Measurements from ENCODE around the gene LRRC56.
A peak's percentile ranks its signal among the peaks of the same experiment; 100 is the strongest.

LRRC56 gene

DNA sequence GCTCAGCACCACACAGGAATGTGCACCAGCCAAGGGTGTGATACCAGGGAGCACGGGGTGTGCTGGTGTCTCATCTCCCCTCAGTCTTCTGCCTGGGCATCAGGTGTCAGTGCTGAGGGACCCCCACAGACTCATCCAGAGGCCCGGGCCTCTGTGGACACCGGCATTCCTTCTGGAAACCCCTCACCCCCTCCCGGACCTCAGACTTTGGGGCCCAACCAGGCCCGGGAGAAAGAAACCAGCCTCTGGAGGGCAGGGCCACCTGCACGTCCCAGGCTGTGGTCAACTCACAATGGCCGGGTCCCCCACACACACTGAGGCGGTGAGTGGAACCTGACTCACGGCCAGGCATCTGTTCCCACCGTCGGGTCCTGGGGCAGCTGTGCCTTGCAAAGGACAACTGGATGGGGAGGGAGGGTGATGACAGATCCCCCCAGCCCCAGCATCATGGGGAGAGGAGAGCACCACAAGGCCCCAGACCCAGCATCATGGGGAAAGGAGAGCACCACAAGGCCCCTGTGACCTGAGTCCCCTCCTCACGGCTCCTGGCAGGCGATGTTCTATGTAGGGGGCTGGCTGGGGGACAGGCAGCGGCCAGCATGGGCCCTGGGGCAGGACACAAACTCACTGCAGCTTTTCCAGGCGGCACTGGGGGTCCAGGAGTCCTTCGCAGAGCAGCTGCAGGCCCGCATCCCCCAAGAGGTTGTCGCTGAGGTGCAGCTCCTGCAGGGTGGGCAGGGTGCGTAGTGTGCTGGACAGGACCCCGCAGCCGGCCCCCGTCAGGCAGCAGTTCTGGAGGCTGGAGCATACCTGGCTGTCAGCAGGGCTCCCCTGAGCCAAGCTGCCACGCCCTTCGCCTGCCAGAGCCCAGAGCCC is 37.9 kb upstream of the LRRC56 start:
- intact Hi-C loops (cut with DNase I): no loop called here
- DNase-seq: peak in 1 of 10 donors; percentile 64

DNA sequence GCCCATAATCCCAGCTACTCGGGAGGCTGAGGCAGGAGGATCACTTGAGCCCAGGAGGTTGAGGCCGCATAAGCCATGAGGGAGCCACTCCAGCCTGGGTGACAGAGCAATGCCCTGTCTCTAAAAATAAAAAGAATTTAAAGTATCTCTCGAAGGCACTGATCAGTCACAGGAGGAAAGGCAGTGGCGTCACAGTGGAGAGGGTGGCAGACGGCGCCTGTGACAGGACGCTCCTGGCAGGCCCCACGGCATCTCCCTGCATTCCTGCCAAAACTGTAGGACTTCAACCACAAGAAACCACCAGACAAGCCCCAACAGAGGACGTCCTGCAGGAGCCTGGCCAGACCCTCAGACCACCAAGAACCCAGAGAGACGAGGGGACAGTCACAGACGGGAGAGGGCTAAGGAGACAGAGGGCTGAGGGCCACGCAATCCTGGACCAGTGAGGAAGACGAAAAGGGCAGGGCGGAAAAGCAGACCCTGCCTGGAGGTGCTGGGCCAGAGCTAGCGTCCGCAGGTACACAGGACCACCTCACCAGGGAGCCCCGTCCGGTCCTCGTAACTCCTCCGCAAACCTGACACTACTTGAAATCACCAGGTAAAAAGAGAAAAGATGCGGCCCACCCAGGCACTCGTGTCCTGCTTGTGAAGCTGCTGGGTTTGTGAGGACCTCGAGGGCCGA is 36.2 kb upstream of the LRRC56 start:
- peak in 1 of 10 donors; percentile 54 for DNase-seq
- intact Hi-C loops (cut with DNase I): no loop called here

DNA sequence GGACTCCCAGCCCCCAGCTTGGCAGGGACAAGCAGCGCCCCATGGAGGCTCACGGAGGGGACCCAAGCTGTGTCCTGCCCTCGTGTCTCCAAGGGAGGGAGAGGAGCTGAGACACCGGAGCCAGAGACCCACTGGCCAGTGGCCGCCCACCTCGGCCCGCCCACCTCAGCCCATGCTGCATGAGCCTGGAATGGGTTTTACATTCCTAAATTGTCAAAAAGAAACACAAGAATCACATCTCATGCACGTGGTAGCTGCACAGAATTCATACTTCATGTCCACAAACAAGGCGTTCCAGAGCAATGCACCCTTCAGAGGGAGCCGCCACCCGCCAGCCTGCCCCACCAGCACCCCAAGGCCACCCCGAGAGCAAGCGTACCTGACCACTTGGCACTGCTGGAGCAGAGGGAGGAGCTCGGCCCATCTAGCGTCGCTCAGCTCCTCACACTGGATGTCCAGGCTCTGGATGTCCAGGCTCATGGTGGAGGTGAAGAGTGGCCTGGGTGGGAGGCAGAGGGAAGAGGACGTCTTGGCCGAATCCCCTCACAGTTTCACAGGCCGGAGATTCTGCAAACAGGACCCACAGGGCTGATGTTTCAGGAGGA is 35.5 kb upstream of the LRRC56 start:
- peak in 1 of 10 donors; percentile 83 for DNase-seq
- intact Hi-C loops (cut with DNase I): no loop called here

DNA sequence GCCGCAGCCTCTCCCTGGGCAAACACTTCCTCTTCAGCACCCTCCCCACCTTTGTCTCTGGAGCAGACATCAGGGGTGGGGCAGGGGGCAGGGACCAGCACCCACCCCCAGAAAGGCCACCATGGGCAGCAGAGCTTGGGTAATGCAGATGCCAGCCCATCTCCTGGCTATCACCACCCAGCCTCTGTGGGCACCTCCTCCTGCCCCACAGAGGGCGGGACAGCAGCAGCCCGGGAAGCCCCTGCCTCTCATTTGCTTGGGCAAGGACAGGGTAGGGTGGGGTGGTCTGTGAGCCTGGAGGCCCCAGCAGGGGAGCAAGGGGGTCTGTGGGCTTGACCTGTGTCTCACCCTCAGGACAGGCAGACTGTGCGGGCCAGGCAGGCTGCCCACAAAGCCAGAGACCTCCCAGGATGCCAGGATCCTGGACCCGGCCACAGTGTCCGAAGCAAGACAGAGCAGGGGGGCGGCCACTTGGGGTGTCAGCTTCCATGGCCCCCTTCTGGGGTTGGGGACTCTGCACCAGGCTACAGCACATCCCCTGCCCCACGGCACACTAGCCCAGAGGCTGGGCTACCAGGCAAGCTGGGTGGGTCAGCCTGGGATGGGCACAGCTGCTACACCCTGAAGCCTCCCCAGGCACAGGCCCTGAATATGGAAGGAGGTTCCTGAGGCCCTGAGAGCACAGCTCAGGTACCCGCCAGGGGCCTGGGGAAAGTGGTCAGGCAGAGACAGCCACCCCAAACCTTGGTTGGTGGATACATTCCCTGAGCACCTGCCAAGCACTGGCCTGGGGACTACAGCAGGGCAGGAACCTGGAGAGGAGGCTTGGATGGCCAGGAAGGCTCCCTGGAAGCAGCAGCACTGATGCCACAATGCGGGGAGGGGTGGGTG is 34.8 kb upstream of the LRRC56 start:
- DNase-seq: peak in 2 of 10 donors; percentile 59 to 81
- intact Hi-C loops (cut with DNase I): no loop called here

DNA sequence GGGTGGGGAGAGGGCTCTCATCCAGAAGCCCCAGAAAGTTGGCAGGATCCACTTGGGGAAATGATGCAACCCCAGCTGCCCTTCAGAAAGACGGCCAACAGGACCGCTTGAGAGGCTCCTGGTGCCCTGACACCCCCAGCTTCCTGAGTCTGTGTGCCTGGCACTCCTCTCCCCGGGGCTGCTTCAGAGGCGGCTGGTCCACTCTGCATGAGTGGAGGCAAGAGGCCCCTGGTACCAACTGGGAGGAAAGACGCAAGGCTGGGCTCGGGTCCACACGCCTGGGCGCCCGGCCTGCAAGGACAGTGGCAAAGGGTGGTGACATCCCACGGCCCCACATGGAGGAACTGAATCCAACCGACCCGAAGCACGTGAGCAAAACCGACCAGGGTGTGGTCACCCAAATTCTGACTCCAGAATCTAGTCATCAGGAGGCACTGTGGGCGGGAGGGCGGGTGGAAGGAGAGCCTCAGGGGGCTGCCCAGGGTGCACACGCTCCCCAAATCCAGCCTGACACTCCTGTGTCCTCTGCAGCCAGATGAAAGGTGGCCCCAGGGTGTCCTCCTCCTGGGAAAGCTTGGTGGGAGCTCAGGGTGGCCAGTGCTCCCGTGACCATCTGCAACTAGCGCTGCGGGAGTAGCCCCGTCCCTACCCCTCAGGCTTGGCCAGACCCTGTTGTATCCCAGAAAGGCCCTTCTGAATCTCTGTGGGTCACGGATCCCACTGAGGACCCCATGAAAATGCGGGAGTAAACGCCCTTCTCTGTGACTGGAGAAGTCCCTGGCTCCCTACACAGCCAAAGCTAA is 33.9 kb upstream of the LRRC56 start:
- DNase-seq: peak; percentile 73 to 98 (median 82)
- intact Hi-C loops (cut with DNase I): no loop called here

DNA sequence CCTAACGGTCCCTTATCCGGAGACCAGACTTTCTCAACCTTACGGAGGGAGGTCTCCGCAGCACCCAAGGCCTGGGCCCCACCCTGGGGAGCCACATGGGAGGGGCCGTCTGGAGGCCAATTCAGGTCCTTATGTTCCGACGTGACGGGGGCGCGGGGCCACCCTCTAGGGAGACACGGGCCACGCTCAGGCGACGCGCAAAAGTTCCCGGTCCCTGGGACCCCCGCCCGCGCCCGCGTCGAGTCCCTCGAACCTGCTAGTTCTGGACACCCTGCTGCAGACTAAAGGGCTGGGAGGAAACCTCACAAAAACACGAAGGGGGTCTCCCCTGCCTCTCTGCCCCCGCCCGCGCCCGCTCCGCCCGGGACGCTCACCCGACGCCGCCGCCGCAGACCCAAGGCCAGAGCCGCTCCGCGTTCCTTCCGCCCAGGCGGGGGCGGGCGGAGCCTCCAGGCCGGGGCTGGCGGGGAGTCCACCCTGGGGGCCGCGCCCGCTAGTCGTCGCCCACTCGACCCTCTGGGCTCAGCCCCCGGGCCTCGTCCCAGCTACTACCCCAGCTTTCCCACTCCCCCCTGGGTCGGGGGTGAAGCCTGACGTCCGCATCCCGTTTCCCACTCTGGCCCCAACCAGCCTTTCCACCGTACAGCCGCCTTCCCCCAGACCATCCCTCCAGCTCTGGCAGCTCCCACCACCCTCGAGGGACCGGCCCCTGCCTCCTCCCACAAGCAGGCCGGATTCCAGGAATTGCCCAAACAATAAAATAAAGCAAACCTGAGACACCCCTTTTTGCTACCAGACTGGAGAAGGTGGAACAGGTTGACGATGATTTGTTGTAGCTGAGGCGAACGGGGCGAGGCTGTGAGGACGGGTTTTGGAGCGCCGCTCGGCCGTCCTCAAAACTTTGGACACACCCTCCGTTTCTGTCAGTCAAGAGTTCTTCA is 33.0 kb upstream of the LRRC56 start:
- DNase-seq: peak in 4 of 10 donors; percentile 47 to 85 (median 76)
- intact Hi-C loops (cut with DNase I): no loop called here

DNA sequence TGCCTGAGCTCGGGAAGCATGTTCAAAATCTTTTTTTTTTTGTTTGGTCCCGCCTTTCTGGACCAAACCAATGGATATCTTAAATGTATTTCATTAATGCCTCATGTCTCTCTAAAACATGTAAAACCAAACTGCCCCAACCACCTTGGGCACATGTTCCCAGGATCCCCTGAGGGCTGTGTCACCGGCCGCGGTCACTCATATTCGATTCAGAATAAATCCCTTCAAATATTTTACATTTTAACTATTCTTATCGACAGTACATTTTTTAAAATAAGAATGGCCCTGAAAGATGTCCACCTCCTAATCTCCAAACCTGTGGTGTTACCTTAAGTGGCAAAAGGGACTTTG is 32.4 kb upstream of the LRRC56 start:
- intact Hi-C loops (cut with DNase I): loop anchor here (5.0 kb wide), 1 partner anchor 133 kb away; no protein-coding TSS in a partner anchor
- DNase-seq: peak in 1 of 10 donors; percentile 67

DNA sequence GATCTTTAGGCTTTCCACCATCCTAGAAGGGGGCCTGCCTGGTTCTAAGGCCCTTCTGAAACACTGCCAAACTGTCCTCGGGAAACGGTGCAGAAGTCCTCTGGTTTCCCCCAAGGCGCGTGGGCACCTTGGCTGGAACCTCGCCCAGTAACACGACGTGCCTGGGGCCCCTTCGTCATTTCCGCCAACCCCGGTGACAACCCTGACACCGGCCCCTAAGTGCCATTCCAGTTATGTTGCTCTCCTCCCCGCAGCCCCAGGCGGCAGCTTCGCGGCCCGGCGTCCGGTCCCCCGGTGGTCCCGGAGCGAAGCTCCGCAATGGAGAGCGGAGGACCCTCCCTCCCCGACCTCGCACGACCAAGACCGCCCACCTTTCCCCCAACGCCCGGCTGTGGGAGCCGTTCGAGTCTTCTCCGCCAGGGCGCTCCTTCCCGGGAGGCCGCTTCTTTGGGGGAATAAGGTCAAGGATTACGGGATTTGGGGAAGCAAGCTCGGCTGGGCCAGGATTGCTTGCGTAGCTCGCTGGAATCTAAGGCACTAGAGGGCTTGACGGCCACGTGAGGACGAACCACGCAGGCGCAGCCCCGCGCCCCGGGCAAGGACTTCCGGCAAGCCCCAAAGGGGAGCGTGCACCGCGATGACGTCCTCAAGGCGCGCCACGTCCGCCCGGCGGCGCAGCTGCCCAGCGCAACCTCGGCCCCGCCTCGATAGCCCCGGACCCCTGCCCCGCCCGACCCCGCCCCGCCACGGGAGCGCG is 30.9 kb upstream of the LRRC56 start:
- DNase-seq: peak; percentile 96 to 100 (median 97)
- intact Hi-C loops (cut with DNase I): loop anchor here (1.0 to 5.0 kb wide), 2 partner anchors 56 to 134 kb away; partner anchors contain the start of gene PTDSS2

DNA sequence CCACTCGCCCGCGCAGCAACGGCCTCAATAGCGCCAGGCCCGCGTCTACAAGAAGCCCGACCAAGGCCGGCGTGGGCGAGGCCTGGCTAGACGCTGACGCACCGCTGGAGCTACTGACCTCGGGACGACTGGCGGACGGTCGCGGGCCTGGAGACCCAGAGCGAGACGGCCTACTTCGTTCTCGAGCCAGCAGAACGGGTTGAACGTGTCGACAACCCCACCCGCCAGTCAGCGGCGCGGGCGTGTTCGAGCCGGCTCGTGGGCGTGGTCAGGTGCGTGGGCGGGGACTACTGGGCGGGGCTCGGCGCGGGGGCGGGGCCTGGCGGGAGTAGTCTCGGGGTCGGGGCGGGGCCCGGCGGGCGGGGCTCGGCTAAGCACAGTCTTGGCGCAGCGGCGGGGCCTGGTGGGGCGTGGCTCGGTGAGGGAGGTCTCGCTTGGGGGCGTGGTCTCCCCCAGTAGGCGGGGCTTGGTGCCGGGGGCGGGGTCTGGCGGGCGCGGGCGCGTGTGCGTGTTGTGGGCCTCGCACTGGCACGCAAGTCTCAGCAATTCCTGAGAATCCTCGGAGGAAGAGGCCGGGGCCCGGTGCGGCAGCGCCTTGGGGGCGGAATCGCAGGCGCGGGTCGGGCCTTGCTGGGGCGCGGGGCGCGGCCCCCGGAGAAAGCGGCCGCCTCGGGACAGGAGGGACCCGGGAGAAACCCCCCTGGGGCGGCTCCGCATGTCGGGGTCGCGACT is 30.2 kb upstream of the LRRC56 start, which contains the start of gene RNH1:
Gene RNH1, minus strand, starts transcription at position 248 of the 732 bp plus-strand sequence. CDS start 5,080 bp downstream, outside the sequence.
- intact Hi-C loops (cut with DNase I): loop anchor here (1.0 to 5.0 kb wide), 2 partner anchors 57 to 135 kb away; partner anchors contain the start of gene PTDSS2
- peak; percentile 95 to 100 (median 98) for DNase-seq

DNA sequence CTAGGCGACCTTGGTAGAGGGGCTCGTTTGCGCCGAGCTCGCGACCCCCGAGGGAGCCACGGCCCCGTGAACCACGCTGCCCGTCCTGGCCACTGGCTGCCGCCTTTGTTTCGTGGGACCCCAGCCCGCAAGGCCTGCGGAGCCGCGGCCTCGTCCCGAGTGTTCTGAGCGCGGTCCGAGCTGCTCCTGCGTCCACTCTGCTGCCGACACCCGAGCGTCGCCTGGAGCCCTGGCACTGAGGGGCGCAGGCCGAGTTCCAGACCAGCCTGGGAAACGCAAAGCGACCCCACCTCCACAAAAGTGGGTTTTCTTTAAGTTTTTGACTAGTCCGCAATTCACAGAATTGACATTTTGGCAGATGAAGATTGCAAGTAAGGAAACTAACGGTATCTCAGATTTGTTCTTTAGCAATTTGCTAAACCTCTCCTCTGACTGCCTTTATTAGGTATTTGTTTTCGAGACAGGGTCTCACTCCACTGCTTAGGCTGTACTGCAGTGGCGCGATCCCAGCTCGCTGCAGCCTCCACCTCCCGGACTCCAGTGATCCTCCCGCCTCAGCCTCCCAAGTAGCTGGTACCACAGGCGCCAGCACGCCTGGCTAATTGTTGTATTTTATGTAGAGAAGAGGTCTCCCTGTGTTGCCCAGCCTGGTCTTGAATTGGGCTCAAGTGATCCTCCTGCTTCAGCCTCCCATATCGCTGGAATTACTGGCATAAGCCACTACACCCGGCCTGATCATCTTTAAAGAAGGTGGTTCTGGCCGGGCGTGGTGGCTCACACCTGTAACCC is 29.4 kb upstream of the LRRC56 start:
- intact Hi-C loops (cut with DNase I): loop anchor here (5.0 kb wide), 1 partner anchor 136 kb away; no protein-coding TSS in a partner anchor
- DNase-seq: peak in 1 of 10 donors; percentile 68

DNA sequence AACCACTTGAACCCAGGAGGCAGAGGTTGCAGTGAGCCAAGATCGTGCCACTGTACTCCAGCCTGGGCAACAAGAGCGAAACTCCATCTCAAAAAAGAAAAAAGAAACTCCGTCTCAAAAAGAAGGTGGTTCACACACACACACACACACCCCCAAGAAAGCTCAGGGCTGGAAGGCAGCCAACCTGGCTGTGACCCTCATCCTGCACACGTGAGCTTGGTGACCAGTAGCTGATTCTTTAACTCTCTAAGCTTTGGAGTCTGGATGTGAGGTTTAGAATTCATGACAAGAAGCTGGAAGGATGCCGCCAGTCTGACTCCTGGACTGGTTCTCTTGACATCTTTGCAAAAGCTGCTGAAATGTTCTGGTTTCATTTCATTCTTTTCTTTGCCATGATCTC is 28.4 kb upstream of the LRRC56 start:
- intact Hi-C loops (cut with DNase I): loop anchor here (5.0 kb wide), 1 partner anchor 137 kb away; no protein-coding TSS in a partner anchor
- peak in 1 of 10 donors; percentile 58 for DNase-seq

DNA sequence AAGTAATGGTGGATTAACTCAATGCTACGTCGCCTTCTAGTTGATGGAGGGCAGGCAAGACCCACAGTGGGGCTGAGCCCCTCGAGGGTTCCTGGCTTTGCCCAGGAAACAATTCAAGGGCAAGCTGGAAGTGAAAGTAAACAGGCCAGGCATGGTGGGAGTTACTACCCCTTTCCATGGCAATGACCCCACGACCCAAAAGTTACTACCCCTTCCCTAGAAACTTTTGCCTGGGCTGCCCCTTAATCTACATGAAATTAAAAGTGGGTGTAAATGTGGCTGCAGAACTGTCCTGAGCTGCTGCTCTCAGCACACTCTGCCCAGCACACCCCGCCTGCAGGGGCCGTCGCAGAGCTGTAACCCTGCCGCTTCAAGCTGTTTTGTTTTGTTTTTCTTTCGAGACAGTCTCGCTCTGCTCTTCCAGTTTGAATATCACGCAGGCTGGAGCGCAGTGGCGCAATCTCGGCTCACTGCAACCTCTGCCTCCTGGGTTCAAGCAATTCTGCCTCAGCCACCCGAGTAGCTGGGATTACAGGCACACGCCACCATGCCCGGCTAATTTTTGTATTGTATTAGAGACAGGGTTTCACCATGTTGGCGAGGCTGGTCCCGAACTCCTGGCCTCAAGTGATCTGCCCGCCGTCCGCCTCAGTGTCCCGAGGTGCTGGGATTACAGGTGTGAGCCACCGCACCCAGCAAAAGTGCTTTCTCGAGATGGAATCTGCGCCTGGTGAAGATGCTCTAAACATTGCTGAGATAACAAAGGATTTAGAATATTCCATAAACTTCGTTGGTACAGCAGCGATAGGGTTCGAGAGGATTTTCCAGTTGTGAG is 24.3 kb upstream of the LRRC56 start:
- peak in 1 of 10 donors; percentile 52 for DNase-seq
- intact Hi-C loops (cut with DNase I): no loop called here

DNA sequence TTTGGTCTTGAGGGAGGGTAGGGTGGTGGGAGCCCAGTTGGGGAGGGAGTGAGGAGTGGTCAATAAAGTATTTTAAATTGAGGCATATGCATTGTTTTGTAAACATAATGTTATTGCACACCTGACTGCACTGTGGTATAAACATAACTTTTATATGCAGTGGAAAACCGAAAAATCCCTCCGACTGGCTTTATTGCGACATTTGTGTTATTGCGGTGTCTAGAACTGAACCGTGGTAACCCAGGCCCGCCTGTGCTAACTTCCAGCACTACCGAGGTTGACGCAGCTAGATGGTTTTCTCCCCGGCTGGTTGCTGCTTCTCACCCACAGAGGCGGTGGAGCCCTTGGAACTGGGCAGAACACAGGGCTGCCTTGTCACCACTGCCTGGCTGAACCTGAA is 22.7 kb upstream of the LRRC56 start:
- DNase-seq: no peak
- intact Hi-C loops (cut with DNase I): loop anchor here (5.0 kb wide), 1 partner anchor 67 kb away; no protein-coding TSS in a partner anchor

DNA sequence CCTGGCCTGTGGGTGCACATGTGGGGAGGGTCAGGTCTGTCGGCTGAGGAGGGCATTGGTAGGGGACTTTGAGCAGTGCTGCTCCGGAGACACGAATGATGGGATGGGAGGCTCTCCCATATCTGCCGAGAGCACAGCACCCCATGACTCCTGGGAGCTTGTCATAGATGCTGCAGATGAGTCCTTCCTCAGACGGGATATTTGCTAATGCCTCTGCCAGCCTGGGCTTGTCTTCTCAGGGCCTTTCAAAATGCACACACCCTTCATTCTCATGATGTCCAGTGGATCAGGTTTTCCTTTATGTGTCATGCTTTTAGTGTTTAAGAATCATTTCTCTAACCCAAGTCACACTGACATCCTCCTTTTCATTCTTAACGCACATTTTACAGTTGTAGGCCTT is 22.2 kb upstream of the LRRC56 start:
- no peak for DNase-seq
- intact Hi-C loops (cut with DNase I): loop anchor here (5.0 kb wide), 1 partner anchor 68 kb away; no protein-coding TSS in a partner anchor

Measured in posterior cingulate gyrus (tissue), 11 donors.